Measurements from ENCODE around the gene GPS2. TPM values are rescaled to one million over a fixed set of nuclear protein-coding genes. Genes with fewer than 3 reads are reported as not detected.
"Not testable (repeated sequence)": the region's sequence is repeated elsewhere in the genome, so short reads cannot be mapped to it uniquely, and the experiment has no call there.

Gene GPS2
- total and polyA plus RNA-seq, 2 donors (not counting 1 experiment from before 2014, with no cell fraction given) = 30.6 to 55.3 TPM

GRCh38 chr17:7334938-7335538, 19.9 kb upstream of the GPS2 start:
- Histone ChIP-seq H4K20me1 (ENCODE audit: control insufficient read depth, extremely low read depth, insufficient read depth, low read length) (no peaks in the 10 kb centered on the region), H3K4me1 (ENCODE audit: control insufficient read depth, extremely low read depth, insufficient read depth, low read length) (no peaks in the 10 kb centered on the region), H2AFZ (ENCODE audit: low read length) (no peak overlapping the region), H3K27ac (ENCODE audit: insufficient read depth, low read length) (no peak overlapping the region), H3K36me3 (ENCODE audit: control insufficient read depth, insufficient read depth, low read length) (no peaks in the 10 kb centered on the region), H3K4me3 (replicated peaks in 1 of 4; ENCODE audit: control extremely low read depth in 1 of 4, insufficient read depth in 1 of 4, low read depth in 3 of 4, low read length in 4 of 4) (no peak overlapping the region), H3K27me3 (ENCODE audit: control insufficient read depth, insufficient read depth, low read length) (peaks cover 11% of the 10 kb centered on the region), H3K9ac (ENCODE audit: insufficient read depth, low read length) (no peak overlapping the region), H3K9me3 (ENCODE audit: control insufficient read depth, insufficient read depth, low read depth, low read length) (no peaks in the 10 kb centered on the region), H3K4me2 (ENCODE audit: extremely low read depth, insufficient read depth, low read length) (no peak overlapping the region), H3K79me2 (ENCODE audit: control insufficient read depth, insufficient read depth, low read length) (no peaks in the 10 kb centered on the region)
- TF ChIP-seq EZH2 (IDR thresholded peaks at IDR 0.05; ENCODE audit: low read length, missing control alignments) (no peak), CTCF (conservative IDR thresholded peaks at IDR 0.05 in 1 of 2, IDR thresholded peaks at IDR 0.05 in 1 of 2; ENCODE audit: low read depth in 1 of 2, low read length in 2 of 2) (no peak)
- DNase-seq (ENCODE audit: low read depth in 2 of 2) = no peak

- not testable (repeated sequence) for H3K27ac ChIP-seq (ENCODE audit: insufficient read depth, low read length); H3K36me3 ChIP-seq (ENCODE audit: control insufficient read depth, insufficient read depth, low read length); H2AFZ ChIP-seq (ENCODE audit: low read length); H3K4me1 ChIP-seq (ENCODE audit: control insufficient read depth, extremely low read depth, insufficient read depth, low read length); H3K4me3 ChIP-seq (replicated peaks in 1 of 4; ENCODE audit: control extremely low read depth in 1 of 4, insufficient read depth in 1 of 4, low read depth in 3 of 4, low read length in 4 of 4); H3K79me2 ChIP-seq (ENCODE audit: control insufficient read depth, insufficient read depth, low read length); H3K4me2 ChIP-seq (ENCODE audit: extremely low read depth, insufficient read depth, low read length); DNase-seq (ENCODE audit: low read depth in 2 of 2); H3K9ac ChIP-seq (ENCODE audit: insufficient read depth, low read length); H4K20me1 ChIP-seq (ENCODE audit: control insufficient read depth, extremely low read depth, insufficient read depth, low read length); H3K9me3 ChIP-seq (ENCODE audit: control insufficient read depth, insufficient read depth, low read depth, low read length); H3K27me3 ChIP-seq (ENCODE audit: control insufficient read depth, insufficient read depth, low read length)
These were observed 17.5 kb upstream of the GPS2 start for GRCh38 chr17:7332600-7333069.

GRCh38 chr17:7332111-7332510, 17.0 kb upstream of the GPS2 start:
- Histone ChIP-seq H3K27me3 (ENCODE audit: control insufficient read depth, insufficient read depth, low read length) (peaks cover 7% of the 10 kb centered on the region), H3K27ac (ENCODE audit: insufficient read depth, low read length) (no peak overlapping the region)

More at GRCh38 chr17:7332111-7332510, 17.0 kb upstream of the GPS2 start:
- Histone ChIP-seq H3K4me2 (ENCODE audit: extremely low read depth, insufficient read depth, low read length) (no peak overlapping the region), H2AFZ (ENCODE audit: low read length) (no peak overlapping the region), H4K20me1 (ENCODE audit: control insufficient read depth, extremely low read depth, insufficient read depth, low read length) (no peaks in the 10 kb centered on the region), H3K79me2 (ENCODE audit: control insufficient read depth, insufficient read depth, low read length) (peaks cover 6% of the 10 kb centered on the region), H3K4me1 (ENCODE audit: control insufficient read depth, extremely low read depth, insufficient read depth, low read length) (no peaks in the 10 kb centered on the region), H3K9ac (ENCODE audit: insufficient read depth, low read length) (no peak overlapping the region), H3K4me3 (replicated peaks in 1 of 4; ENCODE audit: control extremely low read depth in 1 of 4, insufficient read depth in 1 of 4, low read depth in 3 of 4, low read length in 4 of 4) (no peak overlapping the region), H3K9me3 (ENCODE audit: control insufficient read depth, insufficient read depth, low read depth, low read length) (no peaks in the 10 kb centered on the region), H3K36me3 (ENCODE audit: control insufficient read depth, insufficient read depth, low read length) (no peaks in the 10 kb centered on the region)
- DNase-seq (ENCODE audit: low read depth in 2 of 2) = no peak
- TF ChIP-seq CTCF (conservative IDR thresholded peaks at IDR 0.05 in 1 of 2, IDR thresholded peaks at IDR 0.05 in 1 of 2; ENCODE audit: low read depth in 1 of 2, low read length in 2 of 2) = no peak
